H1 (cell line): ENCODE measurements around the gene POU2F2. TPM values are rescaled to one million over a fixed set of nuclear protein-coding genes. Genes with fewer than 3 reads are reported as not detected.
A peak's percentile ranks its signal among the peaks of the same experiment; 100 is the strongest.

Experiments used
- CTCF ChIA-PET: fragments of 300-600 bp; sonication (Branson Sonifier 250); formaldehyde crosslinking; loops from one replicate; lab custom pipeline; 2021; ENCODE audit not compliant: partially characterized antibody; lab: Charles Lee
- POLR2A ChIA-PET: fragments of 300-600 bp; sonication (Branson Sonifier 250); formaldehyde crosslinking; loops from one replicate; lab custom pipeline; 2021; ENCODE audit warnings: inconsistent platforms; ENCODE audit not compliant: partially characterized antibody; lab: Charles Lee
- DNase-seq, 2 experiments: peaks; one replicate each; pipeline versions ENCODE4 v3.0.0 to v3.0.0-alpha.2; 2010 to 2022; ENCODE audit warnings: low spot score in 2 of 2, low read depth in 1 of 2, mixed read lengths in 1 of 2
- FAIRE-seq: peaks from 2 replicates; lab custom pipeline; 2011; peaks lifted over from hg19 to GRCh38; lab: Jason Lieb, UNC
- H2AFZ ChIP-seq: 2 replicates; pipeline ENCODE4 v1.8.1; 2012; ENCODE audit warnings: low read length, inconsistent platforms
- H2AK5ac ChIP-seq: 2 replicates; pipeline ENCODE4 v1.6.1; 2013; ENCODE audit warnings: low read depth, low read length
- H2BK120ac ChIP-seq: replicated peaks from 2 replicates; pipeline ENCODE3; 2013; ENCODE audit warnings: low read depth, low read length, inconsistent platforms
- H2BK12ac ChIP-seq: 2 replicates; pipeline ENCODE4 v1.6.1; 2013; ENCODE audit warnings: low read depth, low read length
- H2BK15ac ChIP-seq: 2 replicates; pipeline ENCODE4 v1.6.1; 2013; ENCODE audit warnings: low read length
- H2BK20ac ChIP-seq: 2 replicates; pipeline ENCODE4 v1.6.1; 2013; ENCODE audit warnings: low read length
- H2BK5ac ChIP-seq: 2 replicates; pipeline ENCODE4 v1.6.1; 2013; ENCODE audit warnings: low read depth, low read length
- H3K14ac ChIP-seq: 2 replicates; pipeline ENCODE4 v1.6.1; 2013; ENCODE audit warnings: inconsistent platforms; ENCODE audit not compliant: insufficient read length
- H3K18ac ChIP-seq: 2 replicates; pipeline ENCODE4 v1.6.1; 2013; ENCODE audit warnings: low read length; ENCODE audit errors: extremely low read depth
- H3K23ac ChIP-seq: 2 replicates; pipeline ENCODE4 v1.6.1; 2013; ENCODE audit warnings: inconsistent platforms; ENCODE audit not compliant: insufficient read length
- H3K23me2 ChIP-seq: 2 replicates; pipeline ENCODE4 v1.6.1; 2013; ENCODE audit warnings: low read depth, low read length
- H3K27ac ChIP-seq: 2 replicates; pipeline ENCODE4 v1.6.1; 2011; ENCODE audit warnings: low read depth, low read length, inconsistent platforms
- H3K27me3 ChIP-seq, 4 experiments: replicated peaks in 1 of 4; 1 replicate in 1 of 4; 2 replicates in 3 of 4; pipeline versions ENCODE4 v1.6.1 to v1.8.1; 2011 to 2013; ENCODE audit warnings: low read length in 3 of 4, mild to moderate bottlenecking in 3 of 4, inconsistent platforms in 2 of 4, mixed read lengths in 2 of 4, moderate library complexity in 1 of 4; ENCODE audit not compliant: control insufficient read depth in 3 of 4, insufficient read depth in 3 of 4; ENCODE audit errors: extremely low read depth in 1 of 4
- H3K36me3 ChIP-seq, 4 experiments: 2 replicates each; pipeline versions ENCODE4 v1.6.1 to v1.8.1; 2011 to 2013; ENCODE audit warnings: mild to moderate bottlenecking in 4 of 4, low read length in 3 of 4, moderate library complexity in 2 of 4, control low read depth in 1 of 4, inconsistent platforms in 1 of 4; ENCODE audit not compliant: insufficient read depth in 4 of 4, control insufficient read depth in 2 of 4
- H3K4ac ChIP-seq: replicated peaks from 2 replicates; pipeline ENCODE3; 2013; ENCODE audit warnings: low read length, low read depth, mixed read lengths, inconsistent platforms; ENCODE audit not compliant: insufficient read length
- H3K4me1 ChIP-seq, 4 experiments: replicated peaks in 1 of 4; 1 replicate in 1 of 4; 2 replicates in 3 of 4; pipeline versions ENCODE4 v1.6.1 to v1.8.1; 2011 to 2013; ENCODE audit warnings: low read length in 3 of 4, inconsistent platforms in 2 of 4, mixed read lengths in 1 of 4; ENCODE audit not compliant: insufficient read depth in 4 of 4, control insufficient read depth in 3 of 4
- H3K4me2 ChIP-seq, 2 experiments: 2 replicates each; pipeline versions ENCODE4 v1.6.1 to v1.8.1; 2011 to 2013; ENCODE audit warnings: low read depth in 2 of 2, low read length in 2 of 2, control low read depth in 1 of 2, inconsistent platforms in 1 of 2, mild to moderate bottlenecking in 1 of 2; ENCODE audit not compliant: insufficient read depth in 1 of 2
- H3K4me3 ChIP-seq, 4 experiments: fragments of 200-600, 300-600 bp in 1 of 4; sonication (generic), shearing (Covaris generic), sonication (Bioruptor Twin) in 1 of 4; 2 replicates each; pipeline versions ENCODE4 v1.5.1 to v1.8.1; 2011 to 2016; ENCODE audit warnings: low read length in 4 of 4, low read depth in 3 of 4, control low read depth in 2 of 4, inconsistent platforms in 2 of 4, mild to moderate bottlenecking in 2 of 4, mixed read lengths in 1 of 4, moderate library complexity in 1 of 4; ENCODE audit not compliant: insufficient read depth in 2 of 4; ENCODE audit errors: extremely low read depth in 1 of 4
- H3K56ac ChIP-seq: replicated peaks from 2 replicates; pipeline ENCODE3; 2013; ENCODE audit warnings: low read depth, mild to moderate bottlenecking, mixed read lengths, low read length, inconsistent platforms; ENCODE audit not compliant: insufficient read length
- H3K79me1 ChIP-seq: 2 replicates; pipeline ENCODE4 v1.6.1; 2013; ENCODE audit warnings: low read depth, low read length, control low read depth
- H3K79me2 ChIP-seq, 2 experiments: 2 replicates each; pipeline versions ENCODE4 v1.6.1 to v1.8.1; 2012 to 2013; ENCODE audit warnings: low read length in 2 of 2, mild to moderate bottlenecking in 2 of 2, inconsistent platforms in 1 of 2; ENCODE audit not compliant: insufficient read depth in 2 of 2, control insufficient read depth in 1 of 2
- H3K9ac ChIP-seq, 4 experiments: replicated peaks in 1 of 4; 1 replicate in 1 of 4; 2 replicates in 3 of 4; pipeline versions ENCODE4 v1.6.1 to v1.8.1; 2011 to 2013; ENCODE audit warnings: low read depth in 3 of 4, low read length in 3 of 4, control low read depth in 2 of 4, mild to moderate bottlenecking in 2 of 4, moderate library complexity in 2 of 4, inconsistent platforms in 1 of 4; ENCODE audit errors: extremely low read depth in 1 of 4
- H3K9me3 ChIP-seq, 2 experiments: 2 replicates each; pipeline versions ENCODE4 v1.6.1 to v1.8.1; 2012 to 2013; ENCODE audit warnings: mild to moderate bottlenecking in 2 of 2, moderate library complexity in 2 of 2, control low read depth in 1 of 2, inconsistent platforms in 1 of 2, low read depth in 1 of 2, low read length in 1 of 2, mixed read lengths in 1 of 2; ENCODE audit not compliant: insufficient read depth in 2 of 2
- H4K20me1 ChIP-seq, 2 experiments: replicated peaks in 1 of 2; 2 replicates each; pipeline versions ENCODE3 to v1.8.1; 2011 to 2013; ENCODE audit warnings: inconsistent platforms in 2 of 2, low read length in 2 of 2, mild to moderate bottlenecking in 1 of 2; ENCODE audit not compliant: insufficient read depth in 2 of 2, control insufficient read depth in 1 of 2
- H4K5ac ChIP-seq: 2 replicates; pipeline ENCODE4 v1.6.1; 2013; ENCODE audit warnings: low read length, low read depth, mixed read lengths, inconsistent platforms; ENCODE audit not compliant: insufficient read length
- H4K8ac ChIP-seq: 2 replicates; pipeline ENCODE4 v1.8.0; 2013; ENCODE audit warnings: mild to moderate bottlenecking, moderate library complexity, low read length, inconsistent platforms; ENCODE audit not compliant: insufficient read depth; ENCODE audit errors: extremely low read depth
- H4K91ac ChIP-seq: replicated peaks from 2 replicates; pipeline ENCODE3; 2013; ENCODE audit warnings: low read length, mixed read lengths, inconsistent platforms; ENCODE audit not compliant: insufficient read length
- RBBP5 ChIP-seq: IDR thresholded peaks from 2 replicates; pipeline ENCODE4 v1.7.1; 2012; ENCODE audit warnings: low read depth, mild to moderate bottlenecking, inconsistent platforms, low read length, moderate library complexity, borderline replicate concordance
- SIN3A ChIP-seq, 2 experiments: IDR thresholded peaks in 1 of 2; conservative IDR thresholded peaks in 1 of 2; 2 replicates each; pipeline ENCODE4 v1.6.1; 2011 to 2012; ENCODE audit warnings: low read length in 2 of 2, improper control_type of control experiment in 1 of 2, low read depth in 1 of 2, mild to moderate bottlenecking in 1 of 2
- WGBS, 2 experiments: shearing (Covaris generic) in 1 of 2; methylation state at CpG; one replicate each; pipeline versions ENCODE4 v1.1.6 to v1.1.7; 2013 to 2015; ENCODE audit warnings: low lambda C conversion rate in 2 of 2, mixed read lengths in 2 of 2, inconsistent platforms in 1 of 2, low coverage in 1 of 2, missing lambda C conversion rate in 1 of 2; ENCODE audit not compliant: insufficient replicate concordance in 2 of 2, insufficient coverage in 1 of 2, insufficient read length in 1 of 2; ENCODE audit errors: extremely low coverage in 1 of 2, missing lambda C conversion rate in 1 of 2; 5-methylcytosine and 5-hydroxymethylcytosine counted together
- polyA plus RNA-seq, 7 experiments: library from polyadenylated mRNA; depleted of rRNA in 3 of 7; stranded (reverse) in 5 of 7; unstranded in 2 of 7; fragments of >200 nt in 5 of 7; fragments of 200-250 nt in 2 of 7; gene quantifications; 1 replicate in 5 of 7; 2 replicates in 1 of 7; 4 replicates in 1 of 7; pipeline versions ENCODE4 v1.2.1 to v1.2.3, GENCODE V29; 2011 to 2013; ENCODE audit warnings: missing spikeins in 2 of 7, mixed read lengths in 2 of 7
- total RNA-seq: library from RNA; stranded (reverse); fragmentation: NEBNext Ultra II Directional; extraction: Animal tissue kit (Norgen Biotek cat#: 25700); gene quantifications from 2 replicates; pipeline ENCODE4 v1.2.1, GENCODE V29; 2021

The POU2F2 gene
- total and polyA plus RNA-seq, 2 of the 8 experiments (the other 6 are each of a cell fraction or from before 2014, with no cell fraction given), result 5.0 to 6.1 TPM

GRCh38 chr19:42076380-42076944 lies 55.8 kb downstream of the POU2F2 start:
- H3K79me2 ChIP-seq, result peaks cover 22 to 41% of the 10 kb centered on the region in 2 experiments
- no peak overlapping the region for H2AFZ ChIP-seq
- POLR2A ChIA-PET, result interaction anchor here (0.7 to 1.8 kb wide), 19 partner anchors 8 to 208 kb away, joined by 3 to 10 read pairs (median 3); partner anchors contain the start of gene RABAC1

More at GRCh38 chr19:42076380-42076944, 55.8 kb downstream of the POU2F2 start:
- peak overlapping the region; percentile 86 to 91 for H3K4me2 ChIP-seq
- H3K4ac ChIP-seq, result no peak overlapping the region
- no peaks in the 10 kb centered on the region for H3K27me3 ChIP-seq
- peaks cover 17 to 32% (median 31%) of the 10 kb centered on the region in 4 experiments; a peak in 7 of 8 replicates for H3K36me3 ChIP-seq
- no peak for FAIRE-seq
- H2AK5ac ChIP-seq, result no peak overlapping the region
- H3K18ac ChIP-seq, result peak overlapping the region; percentile 32
- peak overlapping the region; percentile 82 to 91 (median 86) for H3K4me3 ChIP-seq
- no peak overlapping the region for H3K14ac ChIP-seq
- WGBS, 2 experiments, result 0% methylated on average over 11 of the region's 33 CpGs; no CpG with 5 or more reads in 1 of the 2 experiments
- TF ChIP-seq RBBP5 (no peak), SIN3A (conservative IDR thresholded peaks at IDR 0.05 in 1 of 2, IDR thresholded peaks at IDR 0.05 in 1 of 2; ENCODE audit: low read depth in 1 of 2, low read length in 2 of 2) (peak in 1 of 2 experiments; percentile 14; a peak in 1 of 4 replicates)
- TF ChIP-seq, all 59 proteins: peak for 1
- no peak overlapping the region for H4K5ac ChIP-seq
- CTCF ChIA-PET, result interaction anchor here (0.6 to 1.7 kb wide), 4 partner anchors 8 to 88 kb away, joined by 3 to 8 read pairs (median 4); no protein-coding TSS in a partner anchor
- peak overlapping the region; percentile 74; the same call in 1 of the 2 replicates for H3K27ac ChIP-seq
- H3K23ac ChIP-seq, result no peak overlapping the region
- no peak for DNase-seq
- H4K20me1 ChIP-seq, result peaks cover 28 to 43% of the 10 kb centered on the region in 2 experiments
- H2BK5ac ChIP-seq, result 0 out of 2 replicates have a peak overlapping the region, but pooled peaks have one; percentile 24
- no peak overlapping the region for H2BK12ac ChIP-seq
- no peak overlapping the region for H2BK20ac ChIP-seq
- peaks cover 0 to 4% (median 2%) of the 10 kb centered on the region in 4 experiments; a peak in 5 of 7 replicates for H3K4me1 ChIP-seq
- H3K79me1 ChIP-seq, result peaks cover 17% of the 10 kb centered on the region
- H4K8ac ChIP-seq, result peak overlapping the region; percentile 90
- no peaks in the 10 kb centered on the region for H3K9me3 ChIP-seq
- no peak overlapping the region for H2BK120ac ChIP-seq
- H2BK15ac ChIP-seq, result no peak overlapping the region
- H3K9ac ChIP-seq, result peak overlapping the region; percentile 83 to 95 (median 90)
- peak overlapping the region; percentile 13 for H3K56ac ChIP-seq
- peaks cover 21% of the 10 kb centered on the region for H3K23me2 ChIP-seq
- no peak overlapping the region for H4K91ac ChIP-seq
